HEK293T (cell line): Measurements from ENCODE around the gene NINJ2.

Experiments used
- BHLHE40 ChIP-seq: fragments of 450-650 bp; IDR thresholded peaks from 2 replicates; pipeline ENCODE4 v1.6.1; 2016; ENCODE audit warnings: mild to moderate bottlenecking, moderate library complexity, borderline replicate concordance
- ELF4 ChIP-seq: fragments of 450-650 bp; IDR thresholded peaks from 2 replicates; pipeline ENCODE4 v1.6.1; 2017; ENCODE audit warnings: antibody characterized with exemption
- FOXA1 ChIP-seq: fragments of 450-650 bp; IDR thresholded peaks from 2 replicates; pipeline ENCODE4 v1.6.1; 2016; ENCODE audit warnings: mild to moderate bottlenecking
- FOXK2 ChIP-seq: fragments of 450-650 bp; IDR thresholded peaks from 2 replicates; pipeline ENCODE4 v1.6.1; 2016; ENCODE audit warnings: mild to moderate bottlenecking
- FOXM1 ChIP-seq: fragments of 450-650 bp; IDR thresholded peaks from 2 replicates; pipeline ENCODE4 v1.6.1; 2017; ENCODE audit warnings: mild to moderate bottlenecking, borderline replicate concordance
- HDGF ChIP-seq: fragments of 450-650 bp; IDR thresholded peaks from 2 replicates; pipeline ENCODE4 v1.6.1; 2017; ENCODE audit warnings: antibody characterized with exemption, borderline replicate concordance
- L3MBTL2 ChIP-seq: fragments of 450-650 bp; conservative IDR thresholded peaks from 2 replicates; pipeline ENCODE4 v1.6.1; 2016; ENCODE audit warnings: mild to moderate bottlenecking
- NFRKB ChIP-seq: fragments of 450-650 bp; IDR thresholded peaks from 2 replicates; pipeline ENCODE4 v1.6.1; 2016; ENCODE audit warnings: mild to moderate bottlenecking, moderate library complexity
- PKNOX1 ChIP-seq: fragments of 450-650 bp; IDR thresholded peaks from 2 replicates; pipeline ENCODE4 v1.6.1; 2016
- SUZ12 ChIP-seq: fragments of 450-650 bp; IDR thresholded peaks from 2 replicates; pipeline ENCODE4 v1.6.1; 2016; ENCODE audit warnings: mild to moderate bottlenecking
- TARDBP ChIP-seq: fragments of 450-650 bp; IDR thresholded peaks from 2 replicates; pipeline ENCODE4 v1.6.1; 2016

GRCh38 chr12:549476-550082 lies 113.7 kb downstream of the NINJ2 start:
- TF ChIP-seq NFRKB (no peak), BHLHE40 (no peak), SUZ12 (no peak), FOXK2 (no peak), PKNOX1 (no peak), FOXM1 (no peak), FOXA1 (no peak), ELF4 (no peak), HDGF (no peak), L3MBTL2 (no peak), TARDBP (no peak)
